Dedifferentiated amniotic fluid mesenchymal stem cell (primary cell): Measurements from ENCODE around the gene KRTAP4-5.
A peak's percentile ranks its signal among the peaks of the same experiment; 100 is the strongest.
"Not testable (repeated sequence)": the region's sequence is repeated elsewhere in the genome, so short reads cannot be mapped to it uniquely, and the experiment has no call there.

ENCODE experiments used
- DNase-seq: peaks from one replicate; pipeline ENCODE4 v3.0.0-alpha.2; 2016; ENCODE audit errors: extremely low spot score

Gene KRTAP4-5

DNA sequence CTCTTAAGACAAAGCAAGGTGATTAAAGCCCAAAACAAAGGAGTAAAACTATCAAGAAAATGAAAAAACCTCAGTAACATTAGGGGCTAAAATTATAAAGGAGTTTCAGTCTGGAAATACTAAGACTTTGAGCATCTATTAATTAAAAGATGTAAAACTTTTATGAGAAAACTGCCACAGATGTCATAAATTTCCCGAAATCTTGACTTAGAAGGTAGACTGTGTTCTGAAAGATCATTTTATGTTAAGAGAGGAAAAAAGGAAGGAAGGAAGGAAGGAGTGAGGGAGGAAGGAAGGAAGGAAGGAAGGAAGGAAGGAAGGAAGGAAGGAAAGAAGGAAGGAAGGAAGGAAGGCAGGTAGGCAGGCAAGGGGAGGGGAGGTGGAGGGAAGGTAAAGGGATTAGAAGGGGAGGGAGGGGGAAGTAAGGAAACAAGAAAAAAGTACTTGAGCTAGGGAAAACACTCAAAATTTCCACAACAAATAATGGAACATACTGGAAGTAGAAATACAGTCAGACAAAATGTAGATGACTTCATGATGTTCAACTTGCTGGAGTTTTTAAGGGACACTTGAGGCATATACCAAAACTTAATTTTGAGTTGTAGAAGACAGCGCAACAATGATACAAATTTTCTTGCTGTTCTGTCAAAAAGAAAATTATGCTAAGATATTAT, 2.0 kb downstream of the KRTAP4-5 start:
- no peak for DNase-seq

DNA sequence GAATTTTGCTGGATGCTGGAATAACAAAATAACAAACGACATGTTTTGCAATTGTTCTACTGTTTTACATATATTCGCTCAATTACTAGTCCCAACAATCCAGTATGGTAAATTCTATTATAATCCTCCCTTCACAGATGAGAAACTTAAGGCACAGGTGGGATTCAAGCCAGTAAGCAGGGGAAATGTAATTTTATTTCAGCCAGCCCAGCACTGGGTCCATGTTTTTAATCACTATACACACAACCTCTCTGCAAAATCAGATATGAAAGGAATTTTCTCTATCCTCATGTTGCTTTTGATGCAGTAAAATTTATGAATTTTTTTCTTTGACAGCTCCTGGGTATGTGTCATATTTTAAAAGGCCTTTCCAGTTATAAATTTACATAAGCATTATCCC, 4.4 kb downstream of the KRTAP4-5 start:
- DNase-seq = no peak

DNA sequence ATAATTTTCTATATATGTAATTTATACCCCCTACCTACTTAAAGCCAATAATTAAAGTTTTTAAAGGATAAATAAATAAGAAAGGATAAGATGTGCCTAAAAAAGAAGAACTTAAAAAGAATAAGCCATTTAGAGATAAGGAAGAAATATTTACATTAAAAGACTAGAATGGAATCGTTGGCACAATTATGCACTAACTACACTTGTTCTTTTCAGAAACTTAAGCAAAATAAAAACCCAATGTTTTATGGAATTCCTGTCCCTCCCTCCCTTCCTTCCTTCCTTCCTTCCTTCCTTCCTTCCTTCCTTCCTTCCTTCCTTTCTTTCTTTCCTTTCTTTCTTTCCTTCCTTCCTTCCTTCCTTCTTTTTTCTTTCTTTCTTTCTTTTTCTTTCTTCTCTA, 4.8 kb downstream of the KRTAP4-5 start:
- no peak for DNase-seq

DNA sequence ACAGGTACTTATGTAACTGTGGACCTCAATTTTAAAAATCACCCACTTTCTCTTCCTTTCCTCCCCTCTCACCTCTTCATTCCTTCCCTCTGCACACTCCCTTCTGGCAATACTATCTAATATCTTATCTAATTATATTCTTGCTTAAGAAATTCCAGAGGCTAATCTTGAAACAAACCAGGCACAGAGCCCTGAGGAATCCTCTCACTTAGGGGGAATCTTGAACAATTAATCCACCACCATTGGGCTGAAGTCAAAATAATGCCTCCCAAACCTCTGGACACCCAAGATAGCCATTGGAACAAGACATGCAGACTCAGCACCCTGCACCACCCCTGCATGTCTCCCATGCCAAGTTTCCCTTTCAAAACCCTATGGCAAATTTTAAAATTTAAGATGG, 8.3 kb downstream of the KRTAP4-5 start:
- no peak for DNase-seq

DNA sequence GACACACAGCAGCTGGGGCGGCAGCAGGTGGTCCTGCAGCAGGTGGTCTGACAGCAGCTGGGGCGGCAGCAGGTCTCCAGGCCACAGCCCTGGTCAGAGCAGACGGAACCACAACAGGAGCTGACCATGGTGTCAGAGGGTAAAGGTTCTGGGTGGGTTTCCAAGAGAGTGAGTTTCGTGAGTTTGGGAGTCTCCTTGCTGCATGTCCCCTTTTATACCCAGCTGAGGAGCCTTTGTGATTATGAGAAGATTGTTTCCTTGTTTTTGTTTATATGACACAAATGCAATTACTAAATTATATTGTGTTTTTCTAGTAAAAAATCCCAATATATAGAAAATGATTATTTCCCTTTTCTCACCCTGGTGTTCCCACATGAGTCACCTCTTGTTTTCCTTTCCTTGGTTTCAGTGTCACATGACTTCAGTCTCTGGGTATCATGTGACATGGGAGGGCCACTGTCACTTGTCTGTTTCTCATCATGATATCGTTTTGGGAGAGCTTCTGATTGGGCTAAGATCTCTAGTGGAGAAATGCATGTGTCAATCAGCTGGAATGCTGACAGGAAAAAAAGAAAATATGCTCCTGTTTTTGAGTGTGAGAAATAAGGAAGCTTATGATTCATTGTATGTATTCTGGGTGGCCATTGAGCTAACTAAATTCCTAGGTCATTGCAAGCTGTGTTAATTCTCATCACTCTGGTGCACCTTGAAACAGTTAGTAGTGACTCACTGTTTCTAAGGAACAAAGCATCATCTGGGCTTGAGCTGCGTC, 9.1 kb downstream of the KRTAP4-5 start, which contains the start of gene KRTAP4-6:
Gene KRTAP4-6, minus strand, starts transcription at position 185 of the 772 bp plus-strand sequence. Its CDS starts 57 bp downstream, at position 128.
- DNase-seq = no peak

DNA sequence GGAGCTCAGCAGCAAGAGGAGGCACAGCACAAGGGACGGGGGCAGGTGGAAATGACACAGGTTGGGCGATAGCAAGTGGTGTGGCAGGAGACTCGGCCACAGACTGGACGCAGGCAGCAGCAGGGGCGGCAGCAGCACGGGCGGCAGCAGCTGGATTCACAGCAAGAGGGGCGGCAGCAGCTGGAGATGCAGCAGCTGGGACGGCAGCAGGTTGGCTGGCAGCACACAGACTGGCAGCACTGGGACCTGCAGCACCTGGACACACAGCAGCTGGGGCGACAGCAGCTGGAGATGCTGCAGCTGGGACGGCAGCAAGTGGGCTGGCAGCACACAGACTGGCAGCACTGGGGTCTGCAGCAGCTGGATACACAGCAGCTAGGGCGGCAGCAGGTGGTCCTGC, 9.8 kb downstream of the KRTAP4-5 start:
- not testable (repeated sequence) for DNase-seq

DNA sequence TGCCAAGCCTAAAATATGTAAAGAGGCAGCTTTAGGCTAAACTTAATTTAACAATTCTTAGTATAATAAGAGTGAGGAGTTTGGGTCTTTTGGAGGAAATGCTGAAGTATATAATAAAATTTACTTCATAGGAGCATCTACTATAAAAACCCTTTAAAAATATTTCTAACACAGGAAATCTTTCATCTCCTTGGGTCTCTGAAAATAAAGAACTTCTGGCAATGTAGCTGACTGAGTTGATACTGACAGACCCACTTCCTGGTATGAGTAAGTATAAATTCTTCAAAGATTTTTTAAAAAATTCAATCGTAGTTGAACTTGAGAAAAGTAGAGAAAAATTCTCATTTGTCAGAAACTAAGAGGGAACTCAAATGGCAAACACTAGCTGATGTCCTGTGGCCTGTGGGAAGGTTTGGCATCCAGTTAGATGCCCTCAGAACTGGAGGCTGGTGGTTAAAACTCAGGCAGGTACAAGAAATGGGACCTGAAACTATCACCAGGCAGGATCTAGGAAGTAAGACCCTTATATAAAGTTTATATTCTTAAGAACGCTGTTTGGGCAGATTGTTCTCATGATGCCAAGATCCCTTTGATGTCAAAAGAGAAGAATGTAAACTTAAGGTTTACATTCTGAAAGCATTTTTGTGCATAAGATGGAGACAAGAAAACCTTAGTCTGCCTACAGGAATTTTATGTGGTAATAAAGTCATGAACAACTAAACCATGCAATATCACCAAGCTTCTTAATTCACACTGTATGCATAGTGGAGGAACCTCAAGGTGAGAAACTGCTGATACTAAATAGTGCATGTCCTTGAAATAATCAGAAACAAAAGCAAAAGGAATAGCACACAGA, 15.5 kb downstream of the KRTAP4-5 start:
- no peak for DNase-seq

DNA sequence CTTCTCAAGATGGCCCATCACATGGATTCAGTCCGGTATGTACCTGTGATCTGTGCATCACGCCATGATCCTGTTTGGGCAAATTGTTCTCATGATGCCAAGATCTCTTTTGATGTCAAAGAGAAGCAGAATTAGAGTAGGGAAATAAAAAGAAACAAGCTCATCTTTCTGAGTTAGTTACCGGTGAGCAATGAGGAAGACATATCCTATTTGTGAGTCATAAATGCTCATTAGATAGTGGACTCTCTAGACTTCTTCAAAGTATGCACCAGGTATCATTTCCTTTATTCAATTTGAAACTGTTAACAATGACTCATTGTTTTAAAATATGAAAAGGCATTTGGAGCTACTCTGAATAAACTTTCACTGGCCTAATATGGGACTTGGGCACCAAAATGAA, 17.6 kb downstream of the KRTAP4-5 start:
- no peak for DNase-seq

DNA sequence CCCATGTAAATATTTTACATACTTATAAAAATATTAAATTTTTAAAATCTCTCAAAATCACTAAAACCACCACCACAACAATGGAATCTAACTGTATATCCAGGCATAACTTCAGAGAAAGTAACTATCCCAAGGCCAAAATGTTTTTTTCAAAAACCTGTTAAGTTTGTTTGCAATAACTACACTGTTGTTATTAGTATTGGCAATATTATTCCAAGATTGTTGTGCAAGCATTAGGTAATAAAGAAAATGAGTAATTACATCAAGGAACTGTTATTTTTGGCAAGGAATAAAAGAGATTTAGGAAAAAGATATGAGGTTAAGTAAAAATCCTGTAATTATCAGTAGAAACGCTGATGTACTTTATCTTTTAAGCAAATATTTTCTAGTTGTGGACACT, 22.3 kb downstream of the KRTAP4-5 start:
- DNase-seq = no peak

DNA sequence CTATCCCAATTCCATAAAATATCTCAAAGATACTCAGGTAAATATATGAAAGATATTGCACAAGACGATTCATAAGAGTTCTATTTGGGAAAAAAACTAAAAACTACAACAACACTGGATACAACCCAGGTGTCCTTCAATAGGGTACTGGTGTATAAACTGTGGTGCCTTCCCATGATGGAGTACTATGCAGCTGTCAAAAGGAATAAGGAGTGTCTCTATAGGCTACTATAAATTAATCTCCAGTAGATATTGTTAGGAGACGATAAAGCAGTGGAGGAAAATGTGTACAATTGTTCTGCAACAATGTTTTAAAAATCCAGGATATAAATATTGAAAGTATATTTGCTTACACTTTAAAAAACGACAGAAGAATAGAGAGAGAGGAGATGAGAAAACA, 23.2 kb downstream of the KRTAP4-5 start:
- no peak for DNase-seq

DNA sequence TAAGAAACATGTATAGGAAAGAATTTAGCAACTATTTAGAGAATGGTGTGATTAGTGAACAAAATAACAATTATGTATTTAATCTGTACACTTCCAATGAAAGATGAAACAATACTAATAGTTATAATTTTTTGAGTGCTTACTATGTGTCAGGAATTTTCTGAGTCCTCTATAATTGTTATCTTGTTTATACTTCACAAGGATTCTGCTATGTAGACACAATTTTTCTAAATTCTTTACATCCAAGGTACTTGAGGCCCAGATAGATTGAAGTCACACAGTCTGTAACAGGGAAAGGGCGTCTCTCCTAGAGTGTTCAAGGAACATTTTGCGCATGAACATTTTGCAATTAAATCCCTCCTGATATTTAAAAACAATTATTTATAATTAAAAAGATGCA, 24.6 kb downstream of the KRTAP4-5 start:
- DNase-seq = no peak

DNA sequence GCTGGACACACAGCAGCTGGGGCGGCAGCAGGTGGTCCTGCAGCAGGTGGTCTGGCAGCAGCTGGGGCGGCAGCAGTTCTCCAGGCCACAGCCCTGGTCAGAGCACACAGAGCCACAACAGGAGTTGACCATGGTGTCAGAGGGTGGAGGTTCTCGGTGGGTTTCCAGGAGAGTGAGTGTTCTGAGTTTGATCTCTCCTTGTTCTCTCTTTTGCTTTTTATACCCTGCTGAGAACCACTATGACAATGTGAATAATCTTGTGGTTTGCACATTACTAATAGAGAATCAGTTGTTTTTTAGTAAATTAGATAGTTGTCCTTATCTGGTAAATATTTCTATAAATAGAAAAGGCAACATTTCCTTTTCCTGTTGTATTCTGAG, 25.6 kb downstream of the KRTAP4-5 start, which contains the start of gene KRTAP4-12:
Gene KRTAP4-12, minus strand, starts transcription at position 192 of the 381 bp plus-strand sequence. Its CDS starts 60 bp downstream, at position 132.
- DNase-seq = not testable (repeated sequence)

DNA sequence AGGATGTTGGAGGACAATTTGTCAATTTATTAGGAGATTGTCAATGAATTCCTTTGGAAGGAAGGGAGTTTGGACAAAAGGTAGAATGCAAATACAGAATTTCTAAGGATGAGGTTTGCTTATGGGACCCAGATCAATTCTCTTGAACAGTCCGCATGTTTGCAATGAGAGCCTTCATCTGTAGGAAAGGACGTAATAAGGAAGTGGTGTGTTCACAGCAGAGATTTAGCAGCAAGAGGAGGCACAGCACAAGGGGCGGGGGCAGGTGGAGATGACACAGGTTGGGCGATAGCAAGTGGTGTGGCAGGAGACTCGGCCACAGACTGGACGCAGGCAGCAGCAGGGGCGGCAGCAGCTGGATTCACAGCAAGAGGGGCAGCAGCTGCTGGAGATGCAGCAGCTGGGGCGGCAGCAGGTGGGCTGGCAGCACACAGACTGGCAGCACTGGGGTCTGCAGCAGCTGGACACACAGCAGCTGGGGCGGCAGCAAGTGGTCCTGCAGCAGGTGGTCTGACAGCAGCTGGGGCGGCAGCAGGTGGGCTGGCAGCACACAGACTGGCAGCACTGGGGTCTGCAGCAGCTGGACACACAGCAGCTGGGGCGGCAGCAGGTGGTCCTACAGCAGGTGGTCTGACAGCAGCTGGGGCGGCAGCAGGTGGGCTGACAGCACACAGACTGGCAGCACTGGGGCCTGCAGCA, 26.2 kb downstream of the KRTAP4-5 start:
- not testable (repeated sequence) for DNase-seq

DNA sequence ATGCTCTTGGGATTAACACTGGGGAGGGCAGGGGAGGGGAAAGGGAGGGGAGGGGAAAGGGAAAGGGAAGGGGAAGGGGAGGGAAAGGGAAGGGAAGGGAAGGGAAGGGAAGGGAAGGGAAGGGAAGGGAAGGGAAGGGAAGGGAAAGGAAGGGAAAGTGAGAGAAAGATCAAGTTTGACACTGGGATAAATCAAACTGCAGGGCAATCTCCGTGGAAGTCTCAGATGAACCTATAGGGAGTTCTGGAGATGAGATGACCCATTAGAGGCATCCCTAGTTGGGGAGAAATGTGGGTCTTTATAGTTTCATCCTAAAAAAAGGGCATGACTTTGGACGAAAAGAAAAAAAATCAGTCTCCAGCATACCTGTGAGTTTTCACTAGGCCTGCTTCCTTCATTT, 27.9 kb downstream of the KRTAP4-5 start:
- no peak for DNase-seq

DNA sequence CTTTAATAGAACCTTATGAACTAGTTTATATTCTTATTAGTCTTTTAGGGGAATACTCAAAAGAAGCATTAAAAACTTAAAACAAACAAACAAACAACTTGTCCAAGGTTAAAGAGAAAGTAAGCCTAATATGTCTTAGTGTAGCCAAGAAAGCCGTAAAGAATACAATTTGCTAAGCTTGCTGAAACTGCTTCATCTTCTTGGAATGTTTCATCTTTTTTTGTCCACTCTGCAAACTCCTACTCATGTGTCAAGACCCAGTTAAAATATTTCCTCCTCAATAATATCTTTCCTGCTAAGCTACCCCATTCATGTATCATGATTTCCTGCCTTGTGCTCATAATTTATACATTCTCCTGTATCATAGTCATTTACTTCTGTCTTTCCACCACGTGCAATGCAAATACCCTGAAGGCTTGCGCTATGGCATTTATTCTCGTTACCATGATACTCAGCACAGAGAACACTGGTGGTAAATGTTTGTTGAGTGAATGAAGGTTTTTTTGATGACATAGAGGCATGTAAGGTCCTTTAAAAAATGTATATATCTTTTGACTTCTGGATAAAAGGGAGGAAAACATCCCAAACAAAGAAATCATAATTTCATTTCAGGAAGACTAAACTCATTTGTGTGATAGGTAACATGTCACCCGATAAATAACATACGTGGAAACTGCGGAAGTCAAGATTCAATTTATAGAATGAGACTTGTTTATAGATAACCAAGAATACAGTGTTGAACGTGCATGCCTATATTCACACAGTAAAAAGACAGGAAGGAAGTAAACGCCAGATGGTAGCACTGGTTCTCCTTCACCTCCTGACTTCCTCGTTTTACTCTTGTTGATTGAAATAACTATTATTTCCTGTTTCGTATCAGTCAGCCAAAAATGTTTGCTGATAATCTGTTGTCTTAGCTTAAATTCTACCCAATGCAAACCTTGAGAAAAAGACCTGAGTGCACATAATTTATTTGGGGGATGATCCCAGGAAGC, 29.6 kb downstream of the KRTAP4-5 start:
- peak; percentile 51 for DNase-seq

DNA sequence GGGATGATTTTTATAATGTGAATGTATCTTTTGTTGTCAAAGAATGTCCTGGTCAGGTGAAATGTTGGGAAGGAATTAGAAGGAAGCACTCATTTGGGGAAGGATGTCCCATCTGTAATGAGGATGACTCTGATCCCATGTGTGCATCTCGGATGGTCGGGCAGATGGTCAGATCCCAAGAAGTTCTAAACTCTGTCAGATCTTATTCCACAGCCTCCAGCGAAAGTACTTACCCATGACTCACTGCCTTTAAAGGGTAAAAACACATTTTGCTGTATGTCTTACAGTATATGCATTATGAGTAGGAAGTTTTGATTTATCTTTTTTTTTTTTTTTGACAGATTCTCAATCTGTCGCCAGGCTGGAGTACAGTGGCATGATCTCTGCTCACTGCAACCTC, 30.9 kb downstream of the KRTAP4-5 start:
- no peak for DNase-seq

DNA sequence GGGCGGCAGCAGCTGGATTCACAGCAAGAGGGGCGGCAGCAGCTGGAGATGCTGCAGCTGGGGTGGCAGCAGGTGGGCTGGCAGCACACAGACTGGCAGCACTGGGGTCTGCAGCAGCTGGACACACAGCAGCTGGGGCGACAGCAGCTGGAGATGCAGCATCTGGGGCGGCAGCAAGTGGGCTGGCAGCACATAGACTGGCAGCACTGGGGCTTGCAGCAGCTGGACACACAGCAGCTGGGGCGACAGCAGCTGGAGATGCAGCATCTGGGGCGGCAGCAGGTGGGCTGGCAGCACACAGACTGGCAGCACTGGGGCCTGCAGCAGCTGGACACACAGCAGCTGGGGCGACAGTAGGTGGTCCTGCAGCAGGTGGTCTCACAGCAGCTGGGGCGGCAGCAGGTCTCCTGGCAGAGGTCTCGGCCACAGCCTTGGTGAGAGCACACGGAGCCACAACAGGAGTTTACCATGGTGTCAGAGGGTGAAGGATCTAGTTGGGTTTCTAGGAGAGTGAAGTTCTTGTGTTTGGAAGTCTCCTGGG, 31.7 kb downstream of the KRTAP4-5 start, which contains the start of gene KRTAP4-11:
Gene KRTAP4-11, minus strand, starts transcription at position 528 of the 541 bp plus-strand sequence. Its CDS starts 58 bp downstream, at position 470.
- DNase-seq = not testable (repeated sequence)

DNA sequence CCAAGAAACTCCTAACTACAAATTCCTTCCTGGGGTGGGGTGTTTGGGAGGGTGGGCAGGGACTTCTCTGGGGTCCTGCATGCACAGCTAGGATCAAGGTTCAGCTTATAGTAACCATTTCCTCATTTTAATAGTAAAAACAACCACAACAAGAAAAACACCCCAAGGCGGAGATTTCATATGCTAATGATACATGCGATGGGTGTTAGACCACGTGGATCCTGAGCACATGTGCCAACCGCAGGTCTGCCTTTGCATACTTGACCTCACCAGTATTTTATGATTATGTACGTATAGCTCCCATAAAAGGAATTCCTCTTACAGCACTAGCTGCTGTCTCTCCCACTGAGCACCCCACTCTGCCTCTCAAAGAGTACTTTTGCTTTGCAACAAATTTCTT, 33.3 kb downstream of the KRTAP4-5 start:
- no peak for DNase-seq

DNA sequence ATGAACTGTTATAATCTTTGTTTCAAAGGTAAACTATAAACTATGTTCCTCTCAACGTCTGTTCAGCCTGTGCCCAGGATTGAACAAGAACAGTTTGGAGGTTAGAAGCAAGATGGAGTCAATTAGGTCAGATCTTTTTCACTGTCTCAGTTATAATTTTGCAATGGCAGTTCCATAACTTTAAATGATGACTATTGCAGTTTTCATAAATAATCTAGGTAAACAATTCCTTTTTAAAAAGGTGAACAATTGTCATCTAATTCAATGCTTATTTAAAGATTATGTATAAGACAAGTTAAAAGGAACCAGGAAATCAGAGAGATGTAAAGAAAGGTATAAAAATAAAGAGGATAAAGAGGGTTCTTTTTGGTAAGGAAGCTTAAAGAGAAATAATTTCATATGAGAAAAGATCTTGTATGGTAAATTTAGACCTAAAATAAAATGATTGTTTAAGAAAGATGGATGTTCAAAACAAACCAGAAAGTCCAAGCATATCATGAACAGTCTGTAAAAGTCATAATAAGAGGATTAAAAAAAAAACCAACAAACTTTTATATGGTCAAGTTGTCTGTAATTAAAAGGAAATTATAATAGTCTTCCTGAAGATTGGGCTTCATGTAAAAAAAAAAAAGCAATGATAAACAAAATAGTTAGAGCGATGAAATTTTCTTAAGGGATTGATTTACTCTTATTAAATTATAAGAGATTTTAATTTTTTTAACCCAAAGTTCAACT, 38.3 kb downstream of the KRTAP4-5 start:
- DNase-seq = no peak
